Right cardiac atrium (tissue), 5 donors: ENCODE data around the gene LMNTD2. TPM values are rescaled to one million over a fixed set of nuclear protein-coding genes. Genes with fewer than 3 reads are reported as not detected.

ENCODE experiments used
- ATAC-seq, 2 donors: fragments of 200-7000 bp; cut with Tn5 transposase; one replicate each; pipeline versions ENCODE4 v1.8.0 to v1.9.1; 2020; ENCODE audit warnings: moderate library complexity in 2 of 2, mild to moderate bottlenecking in 1 of 2
- DNase-seq, 3 donors: peaks; one replicate each; pipeline ENCODE4 v3.0.0-alpha.2; 2020
- H3K27ac ChIP-seq: one replicate; pipeline ENCODE4 v1.5.1; 2013; ENCODE audit warnings: mild to moderate bottlenecking, low read length, control low read depth, moderate library complexity
- H3K27me3 ChIP-seq: one replicate; pipeline ENCODE4 v1.6.1; 2013; ENCODE audit not compliant: control insufficient read depth, insufficient read depth
- H3K4me1 ChIP-seq: one replicate; pipeline ENCODE4 v1.6.1; 2013; ENCODE audit warnings: low read length; ENCODE audit not compliant: control insufficient read depth, insufficient read depth
- H3K4me3 ChIP-seq: one replicate; pipeline ENCODE4 v1.5.1; 2013; ENCODE audit warnings: low read length, control low read depth
- H3K9me3 ChIP-seq: one replicate; pipeline ENCODE4 v1.6.1; 2013; ENCODE audit warnings: low read length; ENCODE audit not compliant: control insufficient read depth
- WGBS: extraction: QIAGEN DNeasy Blood & Tissue Kit; methylation state at CpG from one replicate; pipeline ENCODE4 v1.1.7; 2013; 5-methylcytosine and 5-hydroxymethylcytosine counted together
- intact Hi-C, 4 donors: fragments of 100-400 bp; cut with DNase I; formaldehyde crosslinking; loops; one replicate each; pipeline versions ENCODE4 v1.11.0 to v1.14.0; 2022 to 2023
- polyA plus RNA-seq: library from polyadenylated mRNA; stranded (reverse); fragments of 200-250 nt; gene quantifications from one replicate; pipeline ENCODE4 v1.2.3, GENCODE V29; 2013
- total RNA-seq, 4 donors: library from RNA; stranded (reverse); fragmentation: NEBNext Ultra II Directional; extraction: Animal tissue kit (Norgen Biotek cat#: 25700); gene quantifications; one replicate each; pipeline ENCODE4 v1.2.1, GENCODE V29; 2021
- donor health status: healthy with polysubstance abuse.
- donor health status: DM: no; HTN: yes; CAD: no.
- donor health status: DM: no; HTN: no; CAD: no.
- donor health status: DM: no; HTN: yes; CAD: no; lungs with severe emphysema.
- donor health status: DM: yes; HTN: yes; CAD: no.

Gene LMNTD2
- total and polyA plus RNA-seq, 5 donors, result 0.50 to 1.4 (median 0.66) TPM

- 87% methylated on average over 32 of the region's 32 CpGs for WGBS
- Histone ChIP-seq H3K9me3 (no peaks in the 10 kb centered on the region), H3K4me1 (no peaks in the 10 kb centered on the region), H3K27ac (no peak overlapping the region), H3K27me3 (no peaks in the 10 kb centered on the region), H3K4me3 (no peak overlapping the region)
- intact Hi-C loops, result no loop called here
- DNase-seq (peak in 1 of 3 donors; percentile 34), ATAC-seq (no peak)
Measured at GRCh38 chr11:586376-587316, 26.1 kb upstream of the LMNTD2 start.

GRCh38 chr11:584287-584686 lies 23.7 kb upstream of the LMNTD2 start:
- no peak overlapping the region for H3K4me3 ChIP-seq
- intact Hi-C loops, result no loop called here
- 95% methylated on average over 10 of the region's 10 CpGs for WGBS
- H3K27me3 ChIP-seq, result no peaks in the 10 kb centered on the region
- no peaks in the 10 kb centered on the region for H3K9me3 ChIP-seq
- H3K4me1 ChIP-seq, result peaks cover 8% of the 10 kb centered on the region
- ATAC-seq (no peak), DNase-seq (peak in 1 of 3 donors; percentile 48)
- no peak overlapping the region for H3K27ac ChIP-seq

- H3K9me3 ChIP-seq, result no peaks in the 10 kb centered on the region
- peak in 1 of 3 donors; percentile 37 for DNase-seq
- 73% methylated on average over 17 of the region's 17 CpGs for WGBS
- H3K27ac ChIP-seq, result no peak overlapping the region
- H3K27me3 ChIP-seq, result no peaks in the 10 kb centered on the region
- intact Hi-C loops, result no loop called here
- peaks cover 23% of the 10 kb centered on the region for H3K4me1 ChIP-seq
- no peak for ATAC-seq
- no peak overlapping the region for H3K4me3 ChIP-seq
Measured at GRCh38 chr11:581752-582151, 21.2 kb upstream of the LMNTD2 start.

- ATAC-seq (peak in 1 of 2 donors; percentile 16), DNase-seq (peak in 1 of 3 donors; percentile 37)
- Histone ChIP-seq H3K9me3 (no peaks in the 10 kb centered on the region), H3K27me3 (no peaks in the 10 kb centered on the region), H3K4me1 (peaks cover 23% of the 10 kb centered on the region), H3K27ac (peak overlapping the region; percentile 20), H3K4me3 (no peak overlapping the region)
- WGBS, result 62% methylated on average over 14 of the region's 14 CpGs
- intact Hi-C loops, result no loop called here
Measured at GRCh38 chr11:581342-581741, 20.8 kb upstream of the LMNTD2 start.

- Histone ChIP-seq H3K27ac (peak overlapping the region; percentile 43), H3K4me1 (peaks cover 23% of the 10 kb centered on the region), H3K9me3 (no peaks in the 10 kb centered on the region), H3K4me3 (no peak overlapping the region), H3K27me3 (no peaks in the 10 kb centered on the region)
- peak in 1 of 3 donors; percentile 40 for DNase-seq
- 63% methylated on average over 20 of the region's 20 CpGs for WGBS
- ATAC-seq, result no peak
- intact Hi-C loops, result no loop called here
Measured at GRCh38 chr11:579830-580601, 19.5 kb upstream of the LMNTD2 start.

GRCh38 chr11:578276-579035 lies 17.9 kb upstream of the LMNTD2 start:
- Histone ChIP-seq H3K4me1 (peaks cover 23% of the 10 kb centered on the region), H3K27me3 (no peaks in the 10 kb centered on the region), H3K27ac (no peak overlapping the region), H3K9me3 (no peaks in the 10 kb centered on the region), H3K4me3 (no peak overlapping the region)
- DNase-seq, result peak in 1 of 3 donors; percentile 39
- no peak for ATAC-seq
- 75% methylated on average over 21 of the region's 21 CpGs for WGBS
- intact Hi-C loops, result no loop called here

- H3K4me1 ChIP-seq, result peaks cover 23% of the 10 kb centered on the region
Measured at GRCh38 chr11:577611-577894, 17.0 kb upstream of the LMNTD2 start.

GRCh38 chr11:576811-577610 lies 16.5 kb upstream of the LMNTD2 start:
- intact Hi-C loops, result no loop called here

More at GRCh38 chr11:577611-577894, 17.0 kb upstream of the LMNTD2 start:
- Histone ChIP-seq H3K9me3 (no peaks in the 10 kb centered on the region), H3K27me3 (no peaks in the 10 kb centered on the region), H3K4me3 (peak overlapping the region; percentile 92), H3K27ac (no peak overlapping the region)
- no peak for ATAC-seq
- DNase-seq, result no peak
- intact Hi-C loops, result no loop called here
- 51% methylated on average over 6 of the region's 6 CpGs for WGBS

GRCh38 chr11:575996-576768 lies 15.6 kb upstream of the LMNTD2 start, which contains the start of gene PHRF1:
Gene PHRF1, plus strand, starts transcription at chr11:576470. Its CDS starts 5,043 bp downstream, at chr11:581513.
- Histone ChIP-seq H3K27me3 (no peaks in the 10 kb centered on the region), H3K4me3 (peak within 1 kb of the TSS; percentile 92), H3K4me1 (peaks cover 23% of the 10 kb centered on the region), H3K27ac (peak within 1 kb of the TSS; percentile 66), H3K9me3 (no peaks in the 10 kb centered on the region)
- WGBS, result under 1% methylated on average over 91 of the region's 99 CpGs
- DNase-seq (peak; percentile 97 to 99 (median 98)), ATAC-seq (peak; percentile 93 to 95)
- intact Hi-C loops, result no loop called here

More at GRCh38 chr11:576811-577610, 16.5 kb upstream of the LMNTD2 start:
- no peaks in the 10 kb centered on the region for H3K9me3 ChIP-seq
- DNase-seq, result peak in 2 of 3 donors; percentile 65 to 73
- H3K27ac ChIP-seq, result peak overlapping the region; percentile 25
- WGBS, result 3% methylated on average over 44 of the region's 48 CpGs
- no peaks in the 10 kb centered on the region for H3K27me3 ChIP-seq
- H3K4me3 ChIP-seq, result peak overlapping the region; percentile 92
- peaks cover 23% of the 10 kb centered on the region for H3K4me1 ChIP-seq
- no peak for ATAC-seq
